HL-60/S4 treated with phorbol 12-myristate 13-acetate at 8.2 ng/mL for 4 days and 3 days (cell line): ENCODE results near the gene OTUB1.

ENCODE experiments used
- in situ Hi-C: fragments of 300-500 bp; cut with MboI; formaldehyde crosslinking; loops from 2 replicates; pipeline ENCODE4 v1.15.0; 2022; ENCODE audit warnings: low sequenced_read_pairs

OTUB1 gene

DNA sequence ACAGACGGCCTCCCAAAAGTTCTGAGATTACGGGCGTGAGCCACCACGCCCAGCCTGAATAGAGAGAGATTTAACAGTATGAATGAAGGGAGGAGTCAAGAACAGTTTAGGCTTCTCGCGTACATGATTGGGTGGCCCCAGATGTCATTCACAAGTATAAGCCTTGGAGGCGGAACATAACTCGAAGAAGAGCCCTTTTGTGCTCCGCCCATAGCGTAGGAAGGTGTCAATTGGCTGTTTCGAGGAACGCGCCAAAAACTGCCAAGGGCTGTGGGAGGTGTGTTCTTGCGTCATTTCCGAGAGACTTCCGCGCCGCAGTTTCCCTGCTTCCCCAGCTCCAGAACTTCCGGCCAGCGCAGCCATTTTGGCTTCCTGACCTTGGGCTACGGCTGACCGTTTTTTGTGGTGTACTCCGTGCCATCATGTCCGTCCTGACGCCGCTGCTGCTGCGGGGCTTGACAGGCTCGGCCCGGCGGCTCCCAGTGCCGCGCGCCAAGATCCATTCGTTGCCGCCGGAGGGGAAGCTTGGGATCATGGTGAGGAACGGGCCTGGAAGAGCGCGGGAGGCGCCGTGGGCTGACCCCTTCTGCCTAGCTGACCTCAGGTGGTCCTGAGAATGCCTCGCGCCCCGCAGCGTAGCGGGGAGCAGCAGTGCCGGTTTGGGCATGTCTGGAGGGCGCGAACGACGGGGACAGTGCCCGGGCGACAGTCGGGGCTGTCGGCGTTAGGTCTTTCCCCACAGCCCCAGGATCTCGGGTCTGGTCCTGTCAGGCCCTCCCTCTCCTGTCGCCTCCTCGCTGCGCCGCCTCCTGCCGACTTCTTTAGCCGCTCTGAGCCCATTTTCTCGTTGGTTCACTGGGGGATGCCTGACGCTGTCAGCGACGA is 11.7 kb upstream of the OTUB1 start, which contains the start of gene COX8A:
COX8A (plus strand) TSS at position 362 of the 885 bp plus-strand sequence; CDS start at position 423, 61 bp downstream.
- in situ Hi-C loops, result no loop called here

DNA sequence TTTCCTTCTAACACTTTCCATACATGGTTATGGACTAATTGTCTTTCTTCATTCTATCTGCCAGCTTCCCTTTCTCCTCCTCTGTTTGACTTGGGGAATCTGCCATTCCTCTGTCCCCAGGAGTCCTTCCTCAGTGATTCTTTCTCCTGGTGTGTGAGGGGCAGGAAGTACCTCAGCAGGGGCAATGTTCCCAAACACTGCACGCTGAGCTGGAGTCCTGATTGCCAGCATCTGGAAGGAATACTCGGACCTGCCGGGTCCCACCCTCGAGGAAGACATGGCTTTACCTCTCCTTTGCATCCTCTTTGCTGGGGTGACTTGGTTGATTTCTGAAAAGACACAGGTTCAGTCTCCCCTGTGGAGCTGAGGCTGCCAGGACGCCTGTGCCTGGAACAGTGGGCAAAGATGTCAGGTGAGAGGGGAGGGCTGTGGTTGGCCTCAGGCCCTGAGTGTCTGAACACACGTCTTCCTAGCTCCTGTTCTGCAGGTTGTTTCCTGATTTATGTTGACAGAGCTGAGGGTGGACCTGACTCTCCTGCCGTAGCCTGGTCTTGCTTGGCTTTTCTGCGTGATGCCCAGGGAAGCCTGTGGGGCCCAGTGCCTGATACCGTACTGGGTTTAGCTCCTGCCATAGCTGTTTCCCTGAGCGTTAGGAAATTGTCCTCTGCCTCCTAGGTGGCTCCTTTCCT is 7.5 kb upstream of the OTUB1 start:
- in situ Hi-C loops, result no loop called here

DNA sequence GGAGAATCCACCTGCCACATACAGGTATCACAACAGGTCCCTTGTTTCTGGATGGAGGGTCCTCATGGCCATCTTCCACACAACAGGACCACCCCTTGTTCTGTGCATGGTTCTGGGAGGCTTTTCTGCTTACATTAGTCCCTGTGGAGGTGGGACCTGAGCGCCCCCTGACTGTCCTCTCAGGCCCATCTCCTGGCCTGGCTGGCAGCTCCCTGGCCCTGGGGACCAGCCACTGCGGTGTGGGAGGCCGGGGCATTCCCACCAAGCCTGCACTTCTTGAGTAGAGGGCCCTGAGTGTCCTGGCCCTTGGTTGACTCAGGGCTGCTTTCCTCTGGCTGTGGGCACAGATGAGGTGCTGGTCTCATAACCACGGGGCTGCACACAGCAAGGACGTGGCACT is 6.8 kb upstream of the OTUB1 start:
- in situ Hi-C loops, result no loop called here

DNA sequence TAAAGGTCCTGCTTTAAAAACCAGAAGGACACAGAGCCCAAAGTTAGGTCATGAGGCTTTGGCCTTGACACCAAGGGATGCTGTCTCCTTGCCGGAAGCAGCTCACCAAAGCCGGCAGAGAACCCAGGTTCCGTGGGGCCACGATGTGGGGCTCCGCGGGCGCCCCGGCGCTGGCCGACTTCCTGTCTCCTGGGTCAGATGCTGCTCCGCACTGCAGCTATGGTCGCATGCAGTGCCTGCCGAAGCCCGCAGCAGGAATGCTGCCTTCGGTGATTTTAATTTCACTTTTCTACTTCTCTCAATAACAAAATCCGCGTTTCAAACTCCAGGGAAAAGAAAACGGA is 454 bp upstream of the OTUB1 start:
- in situ Hi-C loops, result no loop called here

DNA sequence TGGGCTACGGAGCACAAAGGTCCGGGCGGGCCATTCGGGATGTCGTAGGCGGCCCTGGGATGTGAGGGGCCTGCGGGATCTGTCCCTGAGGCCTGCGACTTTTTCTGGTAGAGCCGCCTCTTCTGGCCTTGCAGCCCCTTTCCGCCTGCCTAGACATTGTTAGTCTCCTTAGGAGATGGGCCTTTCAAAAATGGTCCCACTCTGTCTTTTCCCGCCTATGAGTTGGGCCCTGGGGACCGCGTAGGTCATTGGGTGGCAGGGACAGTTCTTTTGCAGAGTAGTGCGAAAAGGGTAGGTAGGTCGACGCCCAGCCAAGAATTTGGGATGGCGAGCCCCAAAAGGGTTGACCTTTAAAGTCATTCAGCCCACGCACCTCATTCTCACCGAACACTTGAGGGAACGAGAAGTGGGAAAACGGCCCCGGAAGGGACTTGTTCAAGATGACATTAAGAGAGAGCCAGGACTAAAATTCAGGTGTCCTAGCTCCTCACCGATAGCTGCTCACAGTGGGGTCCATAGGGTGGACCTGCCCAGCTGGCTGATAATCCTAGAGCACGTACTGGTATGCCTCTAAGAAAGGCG is 785 bp downstream of the OTUB1 start:
- in situ Hi-C loops, result no loop called here

DNA sequence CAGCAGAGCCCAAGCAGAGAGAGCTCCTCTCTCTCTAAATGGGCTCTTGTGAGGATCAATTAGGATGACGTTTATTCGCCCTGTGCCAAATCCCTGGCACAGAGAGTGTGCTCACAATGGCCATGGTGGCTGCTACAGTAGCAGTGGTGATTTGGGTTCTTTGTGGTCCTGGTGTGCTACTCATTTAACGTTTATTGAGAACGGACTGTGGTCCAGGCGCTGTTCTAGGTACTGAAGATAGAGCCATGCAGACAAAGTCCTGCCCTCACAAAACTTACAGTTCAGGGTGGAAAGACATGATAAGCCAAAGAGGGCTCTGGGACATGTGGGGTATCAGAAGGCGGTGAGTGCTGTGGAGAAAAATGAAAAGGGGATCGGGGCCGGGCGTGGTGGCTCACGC is 5.3 kb downstream of the OTUB1 start:
- in situ Hi-C loops, result no loop called here

DNA sequence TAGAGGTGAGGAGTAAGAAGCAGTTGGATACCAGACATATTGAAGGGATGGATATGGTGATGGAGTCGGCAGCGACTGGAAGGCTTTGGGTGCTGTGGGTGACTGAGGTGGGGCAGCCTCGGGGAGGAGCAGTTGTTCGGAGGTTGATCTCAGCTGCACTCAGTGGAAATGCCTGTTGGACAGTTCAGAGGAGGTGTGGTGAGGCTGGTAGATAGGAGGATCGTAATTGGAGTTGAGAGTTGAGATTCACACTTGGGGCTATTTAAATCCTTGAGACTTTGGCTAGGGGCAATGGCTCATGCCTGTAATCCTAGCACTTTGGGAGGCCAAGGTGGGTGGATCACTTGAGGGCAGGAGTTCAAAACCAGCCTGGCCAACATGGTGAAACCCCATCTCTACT is 6.9 kb downstream of the OTUB1 start:
- in situ Hi-C loops, result no loop called here

DNA sequence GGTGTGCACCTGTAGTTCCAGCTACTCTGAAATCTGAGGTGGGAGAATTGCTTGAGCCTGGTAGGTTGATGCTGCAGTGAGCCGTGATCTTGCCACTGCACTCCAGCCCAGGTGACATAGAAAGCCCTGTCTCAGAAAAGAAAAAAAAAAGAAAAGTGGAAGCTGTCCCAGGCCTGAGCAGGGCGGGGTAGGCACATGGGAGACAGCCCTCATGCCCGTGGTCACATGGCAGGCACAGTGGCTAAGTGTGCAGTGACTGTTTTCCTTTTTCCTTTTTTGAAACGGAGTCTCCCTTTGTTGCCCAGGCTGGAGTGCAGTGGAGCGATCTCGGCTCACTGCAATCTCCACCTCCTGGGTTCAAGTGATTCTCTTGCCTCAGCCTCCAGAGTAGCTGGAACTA is 7.8 kb downstream of the OTUB1 start:
- in situ Hi-C loops, result no loop called here

DNA sequence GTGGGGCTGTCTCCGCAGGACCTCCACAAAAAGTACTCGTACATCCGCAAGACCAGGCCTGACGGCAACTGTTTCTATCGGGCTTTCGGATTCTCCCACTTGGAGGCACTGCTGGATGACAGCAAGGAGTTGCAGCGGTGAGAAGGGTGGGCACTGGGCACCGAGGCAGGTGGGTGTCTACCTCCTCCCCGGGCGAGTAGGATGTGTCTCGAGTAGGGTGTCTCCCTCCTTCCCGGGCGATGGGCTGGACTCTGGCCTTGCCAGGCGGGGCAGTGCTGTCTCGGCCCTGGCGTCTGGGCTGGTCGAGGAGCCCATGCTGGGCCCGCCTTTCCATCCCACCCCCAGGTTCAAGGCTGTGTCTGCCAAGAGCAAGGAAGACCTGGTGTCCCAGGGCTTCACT is 10.3 kb downstream of the OTUB1 start:
- in situ Hi-C loops, result no loop called here

DNA sequence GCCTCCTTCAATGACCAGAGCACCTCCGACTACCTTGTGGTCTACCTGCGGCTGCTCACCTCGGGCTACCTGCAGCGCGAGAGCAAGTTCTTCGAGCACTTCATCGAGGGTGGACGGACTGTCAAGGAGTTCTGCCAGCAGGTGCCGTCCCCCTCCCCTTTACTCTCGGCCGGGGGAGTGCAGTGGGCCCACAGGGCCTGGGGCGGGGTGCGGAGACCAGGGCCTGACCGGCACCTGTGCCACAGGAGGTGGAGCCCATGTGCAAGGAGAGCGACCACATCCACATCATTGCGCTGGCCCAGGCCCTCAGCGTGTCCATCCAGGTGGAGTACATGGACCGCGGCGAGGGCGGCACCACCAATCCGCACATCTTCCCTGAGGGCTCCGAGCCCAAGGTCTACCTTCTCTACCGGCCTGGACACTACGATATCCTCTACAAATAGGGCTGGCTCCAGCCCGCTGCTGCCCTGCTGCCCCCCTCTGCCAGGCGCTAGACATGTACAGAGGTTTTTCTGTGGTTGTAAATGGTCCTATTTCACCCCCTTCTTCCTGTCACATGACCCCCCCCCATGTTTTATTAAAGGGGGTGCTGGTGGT is 11.0 kb downstream of the OTUB1 start:
- in situ Hi-C loops, result no loop called here

DNA sequence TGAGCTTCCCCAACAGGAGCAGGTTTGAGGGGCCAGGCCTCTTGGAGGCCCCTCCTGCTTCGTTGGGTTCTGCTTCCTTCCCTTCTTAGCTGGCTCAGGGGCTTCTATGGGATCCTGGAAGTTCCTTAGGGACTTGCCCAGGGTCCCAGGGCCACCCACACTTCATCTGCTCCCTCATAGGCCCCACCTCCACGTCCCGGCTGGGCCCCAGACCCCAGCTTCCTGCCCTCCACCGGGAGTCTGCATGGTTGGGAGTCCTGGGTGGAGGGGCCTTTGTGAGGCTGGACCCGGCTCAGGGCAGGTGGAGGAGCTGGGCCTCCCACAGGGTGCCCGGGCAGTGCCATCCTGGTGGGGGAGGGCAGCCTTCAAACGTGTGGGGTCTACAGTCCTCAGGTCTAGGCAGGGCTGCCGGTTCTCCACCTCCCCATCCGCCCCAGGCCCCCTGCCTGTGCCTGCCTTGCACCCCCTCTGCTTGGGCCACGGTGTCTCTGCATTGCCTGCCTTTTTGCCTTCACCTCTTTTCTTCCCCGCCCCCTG is 11.6 kb downstream of the OTUB1 start:
- in situ Hi-C loops, result no loop called here

DNA sequence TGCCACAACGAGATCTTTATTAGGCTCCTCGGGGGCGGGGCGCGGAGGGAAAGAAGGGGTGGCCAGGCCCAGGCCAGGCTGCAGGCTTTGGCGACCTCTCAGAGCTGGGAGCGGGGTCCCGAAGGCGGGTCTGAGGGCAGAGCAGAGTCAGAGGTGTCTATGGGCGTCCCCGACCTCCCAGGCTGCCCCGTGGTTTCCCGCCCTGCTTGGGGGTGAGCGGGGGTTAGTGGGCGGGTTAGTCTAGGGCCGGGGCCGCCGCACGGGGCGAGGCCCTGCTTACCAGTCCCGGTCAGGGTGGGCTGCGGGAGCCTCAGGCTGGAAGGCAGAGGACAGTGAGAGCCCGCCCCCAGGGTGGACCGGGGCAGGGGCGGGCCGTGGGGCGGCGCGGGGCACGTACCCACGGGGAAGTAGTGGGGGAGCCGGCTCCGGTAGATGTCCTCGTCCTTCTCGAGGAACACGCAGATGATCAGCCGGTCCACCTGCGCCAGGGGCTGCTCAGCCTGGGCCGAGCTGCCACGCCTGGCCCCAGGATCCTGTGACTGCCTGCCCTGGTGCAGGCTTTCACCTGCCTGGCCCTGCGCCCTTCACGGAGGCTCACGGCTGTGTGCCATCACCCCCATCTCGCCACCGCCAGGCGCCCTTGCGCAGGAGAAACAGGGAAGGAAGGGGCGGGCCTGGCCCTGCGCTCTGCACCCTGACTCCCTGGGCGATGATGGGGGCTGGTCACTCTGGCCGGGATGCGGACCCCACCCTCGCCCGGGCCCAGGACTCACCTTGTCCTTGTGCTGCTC is 12.5 kb downstream of the OTUB1 start:
- in situ Hi-C loops, result no loop called here

DNA sequence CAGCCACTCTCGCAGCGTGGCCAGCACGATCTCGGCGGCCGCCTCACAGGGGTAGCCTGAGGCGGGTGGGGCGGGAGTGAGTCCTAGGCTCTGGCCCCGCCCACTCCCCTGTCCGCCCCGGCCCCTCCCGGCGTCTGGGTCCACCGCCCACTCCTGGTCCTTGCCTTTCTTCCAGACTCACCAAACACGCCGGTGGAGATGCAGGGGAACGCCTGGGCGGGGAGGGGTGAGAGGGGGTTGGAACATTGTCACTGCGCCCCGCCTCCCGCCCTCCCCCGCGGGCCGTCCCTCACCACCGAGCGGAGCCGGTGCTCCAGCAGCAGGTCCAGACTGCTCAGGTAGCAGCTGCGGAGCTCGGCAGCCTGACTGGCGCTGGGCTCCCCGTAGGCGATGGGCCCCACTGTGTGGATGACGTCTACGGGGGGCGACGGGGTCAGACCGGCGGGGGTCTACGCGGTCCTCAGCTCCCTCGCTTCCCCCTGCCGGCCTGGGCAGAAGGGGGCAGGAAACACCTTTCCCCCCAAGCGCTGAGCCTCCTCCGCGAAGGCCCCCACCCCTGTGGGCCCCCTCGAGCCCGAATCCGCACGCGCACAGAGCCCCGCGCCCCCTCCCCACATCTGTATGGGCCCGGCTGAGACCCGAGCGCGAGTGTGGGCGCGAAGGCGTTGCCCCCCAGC is 13.2 kb downstream of the OTUB1 start:
- in situ Hi-C loops, result no loop called here

DNA sequence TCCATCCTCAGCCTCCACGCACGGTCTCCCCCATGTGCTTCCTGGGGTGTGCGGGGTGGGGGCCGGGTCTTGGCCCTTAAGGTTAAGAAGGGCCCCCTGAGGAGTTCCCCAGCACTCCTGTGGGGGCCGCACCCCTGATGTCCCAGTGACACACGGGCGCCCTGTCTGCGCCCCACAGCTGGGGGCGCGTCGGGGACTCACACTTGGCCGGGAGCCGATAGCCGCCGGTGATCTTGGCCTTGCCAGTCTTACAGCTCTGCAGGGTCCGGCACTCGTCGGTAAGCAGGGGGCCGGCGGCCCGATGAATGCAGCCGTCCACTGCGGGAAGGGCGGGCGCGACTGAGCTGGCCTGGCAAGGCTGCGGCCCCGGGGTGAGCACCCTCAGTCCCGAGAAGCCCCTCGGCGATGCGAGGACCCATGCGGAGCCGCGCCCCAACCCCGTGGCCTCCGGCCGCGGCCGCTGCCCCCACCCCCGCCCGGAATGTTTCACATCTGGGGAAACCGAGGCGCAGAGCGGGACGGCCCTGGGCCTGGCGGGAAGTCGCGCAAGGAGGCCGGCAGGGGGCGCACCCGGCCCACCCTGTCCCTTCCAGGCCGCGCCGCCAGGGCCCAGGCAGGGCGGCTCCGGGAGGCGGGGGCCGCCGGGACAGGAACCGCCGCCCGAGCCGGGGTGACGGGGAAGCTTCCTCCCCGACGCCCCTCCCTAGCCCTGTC is 13.9 kb downstream of the OTUB1 start:
- in situ Hi-C loops, result no loop called here

DNA sequence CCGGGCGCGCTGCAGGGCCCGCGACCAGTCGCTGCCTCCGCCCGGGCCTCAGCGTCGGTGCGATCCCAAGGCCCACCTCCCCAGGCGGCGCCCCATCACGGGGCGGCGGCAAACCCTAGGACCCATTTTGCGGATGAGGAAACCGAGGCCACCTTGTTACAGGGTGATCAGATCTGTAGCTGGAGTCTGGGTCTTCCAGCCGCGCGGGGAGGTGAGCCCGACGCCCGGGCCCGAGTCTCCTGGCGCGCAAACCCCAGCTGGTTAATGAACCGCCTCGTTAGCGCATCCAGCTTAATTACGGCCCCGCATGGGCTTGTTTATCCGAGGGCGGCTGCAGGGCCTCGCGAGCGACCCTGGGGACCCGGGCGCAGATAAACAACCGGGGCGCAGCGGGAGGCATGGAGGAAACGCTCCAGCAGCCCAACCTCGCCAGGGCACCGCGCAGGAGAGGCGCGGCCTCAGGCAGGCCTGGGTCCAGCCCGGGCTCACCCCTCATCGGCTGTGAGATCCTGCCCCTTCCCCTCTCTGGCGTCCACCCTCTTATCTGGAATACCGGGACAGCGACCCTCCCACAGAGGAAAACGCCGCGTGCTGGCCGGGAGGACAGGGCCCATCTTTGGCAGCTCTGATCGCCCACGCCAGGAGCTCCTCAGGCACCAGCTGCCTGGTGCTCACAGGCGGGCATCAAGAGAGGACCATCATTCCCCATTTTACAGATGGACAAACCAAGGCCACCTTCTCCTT is 14.7 kb downstream of the OTUB1 start:
- in situ Hi-C loops, result no loop called here

DNA sequence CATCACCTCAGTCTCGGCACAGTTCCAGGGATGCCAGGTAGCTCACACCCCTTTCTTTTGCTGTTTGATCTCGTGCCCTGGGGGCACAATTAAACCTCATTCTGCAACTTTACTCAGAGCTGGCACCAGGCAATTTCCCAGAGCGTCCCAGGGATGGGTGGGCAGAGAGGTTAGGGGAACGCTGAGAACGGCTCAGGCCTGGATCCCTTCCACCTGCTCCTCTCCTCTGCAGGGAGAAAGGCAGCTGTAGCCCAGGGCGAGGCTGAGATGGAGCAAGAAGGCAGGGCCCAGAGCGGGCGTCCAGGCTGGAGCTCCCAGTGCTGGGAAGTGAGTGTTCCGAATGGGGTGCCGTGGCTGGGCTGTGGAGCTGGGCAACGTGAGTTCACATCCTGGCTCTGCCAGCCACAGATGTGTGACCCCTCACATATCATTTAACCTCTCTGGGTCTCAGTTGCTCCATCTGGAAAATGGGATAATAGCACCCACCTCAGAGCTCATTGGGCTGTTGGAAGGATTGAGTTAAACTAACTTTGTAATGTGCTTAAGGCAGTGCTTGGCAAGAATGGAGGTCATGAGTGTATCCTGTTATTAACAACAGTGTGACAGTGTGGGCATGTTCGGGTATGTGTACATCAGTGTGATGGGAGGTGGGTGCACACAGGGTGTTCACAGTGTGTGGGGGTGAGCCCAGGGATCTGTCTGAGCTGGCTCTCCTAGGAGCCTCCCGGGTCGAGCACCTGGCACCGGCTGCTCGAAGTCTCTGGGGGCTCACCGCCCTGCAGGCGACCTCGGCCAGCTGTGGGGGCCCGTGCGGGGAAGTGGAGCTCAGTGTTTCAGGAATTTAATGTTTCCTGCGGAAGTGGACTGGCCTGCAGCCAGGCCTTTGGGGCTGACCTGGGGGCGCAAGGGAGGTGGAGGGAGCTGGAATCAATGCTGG is 15.5 kb downstream of the OTUB1 start:
- in situ Hi-C loops, result no loop called here

DNA sequence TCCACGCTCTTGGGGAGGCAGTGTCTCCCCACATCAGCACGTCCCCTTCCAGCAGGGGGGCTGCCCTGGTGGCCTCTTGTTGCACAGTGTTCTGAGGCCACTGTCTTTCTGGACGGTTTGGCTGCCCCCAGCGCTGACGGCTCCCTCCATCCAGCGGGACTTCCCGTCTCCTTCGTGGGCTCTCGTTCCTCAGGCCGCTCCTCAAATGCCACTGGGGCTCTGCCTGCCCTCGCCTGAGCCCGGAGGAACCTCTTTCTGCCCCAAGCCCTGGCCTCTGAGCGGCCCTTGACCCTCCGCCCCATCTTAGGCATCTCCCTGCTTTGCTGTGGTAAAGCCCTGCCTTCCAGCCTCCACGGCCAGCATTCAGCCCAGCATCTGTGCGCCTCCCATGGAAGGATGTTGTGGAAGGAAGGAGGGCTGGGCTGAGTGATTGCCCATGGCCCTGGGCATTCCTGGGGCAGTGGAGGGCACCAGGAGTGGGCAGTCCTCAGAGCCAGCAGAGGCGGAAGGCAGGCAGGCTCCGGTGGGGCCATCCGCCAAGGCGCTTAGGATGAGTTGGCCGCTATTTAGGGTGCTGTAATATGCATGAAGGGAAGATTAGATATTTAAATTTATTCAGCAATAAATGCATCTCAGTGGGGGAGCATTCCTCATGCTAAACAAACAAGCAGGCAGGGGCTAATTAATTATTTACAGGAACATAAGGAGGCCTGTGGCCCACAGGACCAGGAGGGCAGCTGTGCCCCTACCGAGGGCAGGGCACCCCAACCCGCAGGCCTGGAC is 17.8 kb downstream of the OTUB1 start:
- in situ Hi-C loops, result no loop called here
